SK-N-SH (cell line): ENCODE measurements around the gene GRK1. TPM values are rescaled to one million over a fixed set of nuclear protein-coding genes. Genes with fewer than 3 reads are reported as not detected.

ENCODE experiments used
- CTCF ChIA-PET: fragments of 300-600, 350-600 bp; formaldehyde crosslinking; extraction: SDS; loops from one replicate; lab custom pipeline; 2021; lab: Yijun Ruan, JAX
- POLR2A ChIA-PET: fragments of 350-600 bp; sonication (Branson Sonifier 250); formaldehyde crosslinking; extraction: SDS; loops from one replicate; lab custom pipeline; 2020; ENCODE audit warnings: antibody characterized with exemption, inconsistent platforms; lab: Yijun Ruan, JAX
- DNase-seq: peaks from one replicate; pipeline ENCODE4 v3.0.0; 2012
- H2AFZ ChIP-seq: fragments of 200-600 bp; sonication (generic); 2 replicates; pipeline ENCODE4 v1.8.1; 2016; ENCODE audit warnings: antibody characterized with exemption, mild to moderate bottlenecking, low read depth
- H3F3A ChIP-seq: fragments of 200-600 bp; sonication (generic); replicated peaks from 2 replicates; pipeline ENCODE3; 2016; ENCODE audit warnings: antibody characterized with exemption, mild to moderate bottlenecking; ENCODE audit not compliant: insufficient read depth
- H3K27ac ChIP-seq, 2 experiments: fragments of 200-500 bp in 1 of 2; fragments of 200-600 bp in 1 of 2; sonication (Bioruptor generic) in 1 of 2; sonication (generic), shearing (Covaris generic) in 1 of 2; 2 replicates each; pipeline versions ENCODE4 v1.5.1 to v1.6.1; 2014 to 2016; ENCODE audit warnings: low read depth in 2 of 2, inconsistent platforms in 1 of 2, low read length in 1 of 2, mild to moderate bottlenecking in 1 of 2, mixed read lengths in 1 of 2
- H3K27me3 ChIP-seq: fragments of 200-600 bp; sonication (generic), shearing (Covaris generic); 2 replicates; pipeline ENCODE4 v1.6.1; 2016; ENCODE audit warnings: mixed run types; ENCODE audit not compliant: insufficient read depth
- H3K36me3 ChIP-seq, 2 experiments: fragments of 200-500 bp in 1 of 2; fragments of 200-600 bp in 1 of 2; sonication (Bioruptor generic) in 1 of 2; sonication (generic) in 1 of 2; replicated peaks in 1 of 2; 2 replicates each; pipeline versions ENCODE3 to v1.5.1; 2014 to 2016; ENCODE audit warnings: low read length in 1 of 2, mild to moderate bottlenecking in 1 of 2; ENCODE audit not compliant: insufficient read depth in 2 of 2, control insufficient read depth in 1 of 2
- H3K4me1 ChIP-seq, 2 experiments: fragments of 200-500 bp in 1 of 2; fragments of 200-600 bp in 1 of 2; sonication (Bioruptor generic) in 1 of 2; sonication (generic), shearing (Covaris generic) in 1 of 2; 2 replicates each; pipeline versions ENCODE4 v1.5.1 to v1.6.1; 2014 to 2016; ENCODE audit warnings: low read depth in 1 of 2, low read length in 1 of 2, mixed run types in 1 of 2; ENCODE audit not compliant: insufficient read depth in 2 of 2, control insufficient read depth in 1 of 2
- H3K4me2 ChIP-seq: fragments of 200-600 bp; sonication (generic), shearing (Covaris generic); 2 replicates; pipeline ENCODE4 v1.6.1; 2017; ENCODE audit warnings: mixed run types
- H3K4me3 ChIP-seq, 2 experiments: fragments of 200-500 bp in 1 of 2; fragments of 200-600 bp in 1 of 2; sonication (Bioruptor generic) in 1 of 2; sonication (generic), shearing (Covaris generic) in 1 of 2; 2 replicates each; pipeline versions ENCODE4 v1.5.1 to v1.8.1; 2014 to 2016; ENCODE audit warnings: low read depth in 2 of 2, inconsistent platforms in 1 of 2, low read length in 1 of 2, mild to moderate bottlenecking in 1 of 2, mixed read lengths in 1 of 2, moderate library complexity in 1 of 2
- H3K79me2 ChIP-seq: fragments of 200-600 bp; sonication (generic); 2 replicates; pipeline ENCODE4 v1.8.1; 2017; ENCODE audit warnings: mild to moderate bottlenecking; ENCODE audit not compliant: insufficient read depth
- H3K9ac ChIP-seq: fragments of 200-600 bp; sonication (generic); 2 replicates; pipeline ENCODE4 v1.6.1; 2017; ENCODE audit warnings: mixed run types
- H3K9me2 ChIP-seq: fragments of 200-600 bp; sonication (generic); 2 replicates; pipeline ENCODE4 v1.6.1; 2017; ENCODE audit warnings: mixed run types
- H3K9me3 ChIP-seq: fragments of 200-600 bp; sonication (generic); 2 replicates; pipeline ENCODE4 v1.6.1; 2017; ENCODE audit warnings: mixed run types, mild to moderate bottlenecking, moderate library complexity
- H4K20me1 ChIP-seq: fragments of 200-600 bp; sonication (generic); 2 replicates; pipeline ENCODE4 v1.6.1; 2017; ENCODE audit warnings: mild to moderate bottlenecking, mixed run types; ENCODE audit not compliant: insufficient read depth
- CHD2 ChIP-seq: fragments of 150-350 bp; IDR thresholded peaks from 2 replicates; pipeline ENCODE4 v1.6.1; 2018; ENCODE audit warnings: low read length; ENCODE audit not compliant: partially characterized antibody
- FOSL2 ChIP-seq: IDR thresholded peaks from 2 replicates; pipeline ENCODE4 v1.4.0; 2012; ENCODE audit warnings: low read depth, mild to moderate bottlenecking, moderate library complexity, borderline replicate concordance
- FOXJ3 ChIP-seq: sonication (generic); formaldehyde crosslinking; IDR thresholded peaks from 2 replicates; pipeline ENCODE4 v1.5.1; 2020; ENCODE audit warnings: mild to moderate bottlenecking, missing genetic modification reagents
- GATA2 ChIP-seq: sonication (generic); formaldehyde crosslinking; IDR thresholded peaks from 2 replicates; pipeline ENCODE4 v1.5.0; 2020; ENCODE audit warnings: mild to moderate bottlenecking, missing genetic modification reagents
- MXI1 ChIP-seq: IDR thresholded peaks from 2 replicates; pipeline ENCODE4 v1.6.1; 2012; ENCODE audit warnings: mild to moderate bottlenecking, low read depth, low read length, improper control_type of control experiment
- RAD21 ChIP-seq: IDR thresholded peaks from 2 replicates; pipeline ENCODE4 v1.6.1; 2012; ENCODE audit warnings: mild to moderate bottlenecking, low read length
- RFX5 ChIP-seq: IDR thresholded peaks from 2 replicates; pipeline ENCODE4 v1.6.1; 2012; ENCODE audit warnings: mild to moderate bottlenecking, improper control_type of control experiment, low read length
- RXRA ChIP-seq: IDR thresholded peaks from 2 replicates; pipeline ENCODE4 v1.4.0; 2012; ENCODE audit warnings: low read depth, mild to moderate bottlenecking, borderline replicate concordance
- SIN3A ChIP-seq: IDR thresholded peaks from 2 replicates; pipeline ENCODE4 v1.6.1; 2012; ENCODE audit warnings: low read depth, mild to moderate bottlenecking, low read length, moderate library complexity, borderline replicate concordance
- SMC3 ChIP-seq: IDR thresholded peaks from 2 replicates; pipeline ENCODE4 v1.6.1; 2012; ENCODE audit warnings: low read depth, low read length, improper control_type of control experiment
- TAF1 ChIP-seq: IDR thresholded peaks from 2 replicates; pipeline ENCODE4 v1.6.1; 2012; ENCODE audit warnings: low read depth, mild to moderate bottlenecking, low read length, moderate library complexity, borderline replicate concordance
- WGBS: methylation state at CpG from one replicate; pipeline ENCODE4 v1.1.6; 2017; ENCODE audit warnings: low lambda C conversion rate; 5-methylcytosine and 5-hydroxymethylcytosine counted together
- polyA plus RNA-seq, 3 experiments: library from polyadenylated mRNA; depleted of rRNA; stranded (reverse); fragments of >200 nt; gene quantifications; 2 replicates each; pipeline ENCODE4 v1.2.3, GENCODE V29; 2012
- TF ChIP-seq, protein P1 (sequence below): IDR thresholded peaks from 2 replicates; pipeline ENCODE4 v1.4.0; 2012; ENCODE audit warnings: low read depth
- TF ChIP-seq, protein P2 (sequence below): IDR thresholded peaks from 2 replicates; pipeline ENCODE4 v1.4.0; 2012; ENCODE audit warnings: low read depth, borderline replicate concordance
- TF ChIP-seq, protein P3 (sequence below): fragments of 150-350 bp; IDR thresholded peaks from 2 replicates; pipeline ENCODE4 v1.6.1; 2016; ENCODE audit warnings: mild to moderate bottlenecking, low read depth, low read length

GRK1 gene
- polyA plus RNA-seq, 1 of the 3 experiments (the other 2 are of a cell fraction) = 0.12 TPM

DNA sequence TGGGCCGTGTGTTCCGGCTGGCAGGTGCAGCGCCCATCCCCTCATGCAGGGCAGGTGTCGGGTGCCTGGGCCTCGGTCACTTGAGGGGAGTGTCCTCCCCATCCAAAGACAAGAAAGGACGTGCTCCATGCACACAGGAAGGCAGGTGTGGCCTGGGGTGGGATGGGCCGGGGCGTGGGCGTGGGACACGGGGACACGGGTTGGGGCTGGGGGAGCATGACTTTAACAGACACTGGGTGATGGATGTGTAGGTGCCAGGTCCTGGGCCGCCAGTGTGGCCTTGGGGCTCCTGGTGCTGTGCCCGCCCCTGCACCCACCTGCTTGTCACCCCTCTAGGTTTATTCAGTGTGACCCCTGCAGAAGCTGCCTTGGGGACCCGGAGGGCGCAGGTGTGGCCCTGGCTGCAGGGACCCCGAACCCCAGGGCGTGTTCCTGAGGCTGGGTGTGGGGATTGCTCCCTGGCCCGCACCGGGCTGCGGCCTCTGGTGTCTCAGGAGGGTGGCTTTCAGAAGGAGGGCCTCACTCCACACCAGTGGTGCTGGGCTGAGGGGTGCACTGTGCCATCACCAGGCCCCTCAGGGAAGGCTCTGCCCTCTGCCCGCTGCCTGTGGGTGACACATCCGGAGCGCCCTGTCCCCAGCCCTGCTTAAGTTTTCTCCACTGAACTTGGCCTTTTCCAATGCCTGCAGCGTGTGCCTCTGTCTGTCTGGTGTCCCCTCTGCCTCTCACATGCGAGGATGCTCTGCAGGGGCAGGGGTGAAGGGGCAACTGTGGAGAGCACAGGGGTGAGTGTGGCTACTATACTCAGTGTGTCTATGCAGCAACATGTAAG, 97.2 kb downstream of the GRK1 start (continued):
- TF ChIP-seq SMC3 (no peak), SIN3A (no peak), RXRA (no peak)

DNA sequence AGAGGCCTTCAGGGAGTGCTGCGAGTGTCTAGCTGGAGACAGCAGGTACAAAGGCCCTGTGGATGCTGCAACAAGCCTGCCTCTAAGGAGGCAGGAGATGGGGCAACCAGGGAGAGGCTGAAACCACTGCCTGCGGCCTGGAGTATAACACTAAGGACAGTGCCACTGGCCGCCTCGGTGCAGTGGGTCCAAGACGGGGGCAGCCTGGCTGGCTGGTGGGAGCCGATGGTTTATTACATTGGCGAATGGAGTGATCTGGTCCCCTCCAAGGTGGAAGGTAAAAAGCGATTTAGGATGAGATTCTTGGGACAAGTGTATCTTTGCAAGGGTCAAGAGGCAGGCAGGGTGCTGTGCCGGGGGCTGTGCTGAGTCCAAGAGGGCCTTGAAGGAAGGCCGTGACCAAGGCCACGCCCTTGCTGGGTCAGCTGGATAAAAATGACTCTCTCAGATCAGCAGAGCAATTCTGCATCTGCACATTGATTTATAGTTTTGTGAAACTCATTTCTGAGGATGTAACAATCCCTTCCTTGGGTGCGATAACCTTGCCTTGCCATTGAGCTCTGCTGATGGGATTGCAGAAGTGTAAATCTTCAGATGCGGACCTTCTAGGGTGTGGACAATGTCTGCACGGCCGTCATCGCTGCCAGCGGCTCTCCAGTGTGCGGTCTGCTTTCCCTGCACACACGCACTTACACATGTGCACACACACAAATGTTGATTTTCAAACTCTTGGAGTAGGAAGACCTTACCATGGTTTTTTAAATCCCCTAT, 98.0 kb downstream of the GRK1 start:
- H3K36me3 ChIP-seq = no peaks in the 10 kb centered on the region
- H3K79me2 ChIP-seq = no peaks in the 10 kb centered on the region
- no peaks in the 10 kb centered on the region for H3K9me3 ChIP-seq
- peaks cover 0 to 1% of the 10 kb centered on the region in 2 experiments; a peak in 1 of 4 replicates for H3K4me1 ChIP-seq
- WGBS = 88% methylated on average over 19 of the region's 19 CpGs
- POLR2A ChIA-PET = no interaction called here
- no peak overlapping the region for H3K4me3 ChIP-seq
- no peak overlapping the region for H3K27ac ChIP-seq
- no peak for DNase-seq
- H3K27me3 ChIP-seq = no peaks in the 10 kb centered on the region
- no peak overlapping the region for H2AFZ ChIP-seq
- no peak overlapping the region for H3K4me2 ChIP-seq
- no peaks in the 10 kb centered on the region for H3K9me2 ChIP-seq
- CTCF ChIA-PET = no interaction called here
- no peak for TF ChIP-seq FOXJ3 (CRISPR knock-in tag)
- no peak for TF ChIP-seq TAF1
- H4K20me1 ChIP-seq = no peaks in the 10 kb centered on the region
- H3K9ac ChIP-seq = no peak overlapping the region
- no peaks in the 10 kb centered on the region for H3F3A ChIP-seq

DNA sequence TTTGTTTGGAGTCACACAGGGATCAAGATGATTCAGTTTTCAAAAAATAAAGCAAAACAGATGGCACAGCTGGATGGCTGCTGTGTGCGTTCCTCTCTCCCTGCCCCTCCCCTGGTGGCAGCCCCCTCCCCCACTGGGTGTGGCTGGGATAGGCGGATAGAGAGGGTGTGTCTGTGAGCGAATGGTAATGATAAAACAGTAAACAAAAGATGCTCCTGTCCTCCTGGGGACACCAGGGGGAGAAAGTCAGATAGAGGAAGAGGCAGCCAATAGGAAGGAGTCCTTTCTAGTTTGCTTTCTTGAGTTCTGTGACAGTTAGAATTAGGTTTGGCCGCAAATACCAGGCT, 98.5 kb downstream of the GRK1 start:
- Histone ChIP-seq H3K36me3 (no peaks in the 10 kb centered on the region), H4K20me1 (no peaks in the 10 kb centered on the region), H3K27ac (no peak overlapping the region), H3K4me3 (no peak overlapping the region), H3K79me2 (no peaks in the 10 kb centered on the region), H2AFZ (no peak overlapping the region), H3K9me2 (no peaks in the 10 kb centered on the region), H3K9ac (no peak overlapping the region), H3K27me3 (no peaks in the 10 kb centered on the region), H3K9me3 (no peaks in the 10 kb centered on the region), H3F3A (no peaks in the 10 kb centered on the region), H3K4me1 (no peaks in the 10 kb centered on the region; a peak in 1 of 4 replicates), H3K4me2 (no peak overlapping the region)
- TF ChIP-seq RXRA (no peak), GATA2 (no peak), CHD2 (no peak), FOXJ3 (CRISPR knock-in tag) (no peak), RAD21 (no peak), TAF1 (no peak), FOSL2 (no peak), RFX5 (no peak), MXI1 (no peak)
- TF ChIP-seq, protein P1, sequence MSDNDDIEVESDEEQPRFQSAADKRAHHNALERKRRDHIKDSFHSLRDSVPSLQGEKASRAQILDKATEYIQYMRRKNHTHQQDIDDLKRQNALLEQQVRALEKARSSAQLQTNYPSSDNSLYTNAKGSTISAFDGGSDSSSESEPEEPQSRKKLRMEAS = no peak
- TF ChIP-seq, protein P2, sequence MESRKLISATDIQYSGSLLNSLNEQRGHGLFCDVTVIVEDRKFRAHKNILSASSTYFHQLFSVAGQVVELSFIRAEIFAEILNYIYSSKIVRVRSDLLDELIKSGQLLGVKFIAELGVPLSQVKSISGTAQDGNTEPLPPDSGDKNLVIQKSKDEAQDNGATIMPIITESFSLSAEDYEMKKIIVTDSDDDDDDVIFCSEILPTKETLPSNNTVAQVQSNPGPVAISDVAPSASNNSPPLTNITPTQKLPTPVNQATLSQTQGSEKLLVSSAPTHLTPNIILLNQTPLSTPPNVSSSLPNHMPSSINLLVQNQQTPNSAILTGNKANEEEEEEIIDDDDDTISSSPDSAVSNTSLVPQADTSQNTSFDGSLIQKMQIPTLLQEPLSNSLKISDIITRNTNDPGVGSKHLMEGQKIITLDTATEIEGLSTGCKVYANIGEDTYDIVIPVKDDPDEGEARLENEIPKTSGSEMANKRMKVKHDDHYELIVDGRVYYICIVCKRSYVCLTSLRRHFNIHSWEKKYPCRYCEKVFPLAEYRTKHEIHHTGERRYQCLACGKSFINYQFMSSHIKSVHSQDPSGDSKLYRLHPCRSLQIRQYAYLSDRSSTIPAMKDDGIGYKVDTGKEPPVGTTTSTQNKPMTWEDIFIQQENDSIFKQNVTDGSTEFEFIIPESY = no peak
- TF ChIP-seq, protein P3, sequence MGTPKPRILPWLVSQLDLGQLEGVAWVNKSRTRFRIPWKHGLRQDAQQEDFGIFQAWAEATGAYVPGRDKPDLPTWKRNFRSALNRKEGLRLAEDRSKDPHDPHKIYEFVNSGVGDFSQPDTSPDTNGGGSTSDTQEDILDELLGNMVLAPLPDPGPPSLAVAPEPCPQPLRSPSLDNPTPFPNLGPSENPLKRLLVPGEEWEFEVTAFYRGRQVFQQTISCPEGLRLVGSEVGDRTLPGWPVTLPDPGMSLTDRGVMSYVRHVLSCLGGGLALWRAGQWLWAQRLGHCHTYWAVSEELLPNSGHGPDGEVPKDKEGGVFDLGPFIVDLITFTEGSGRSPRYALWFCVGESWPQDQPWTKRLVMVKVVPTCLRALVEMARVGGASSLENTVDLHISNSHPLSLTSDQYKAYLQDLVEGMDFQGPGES = no peak
- no peak for DNase-seq
- ChIA-PET POLR2A (no interaction called here), CTCF (no interaction called here)
- WGBS = 81% methylated on average over 4 of the region's 4 CpGs
